Measurements from ENCODE around the gene TENM4.

The TENM4 gene

DNA sequence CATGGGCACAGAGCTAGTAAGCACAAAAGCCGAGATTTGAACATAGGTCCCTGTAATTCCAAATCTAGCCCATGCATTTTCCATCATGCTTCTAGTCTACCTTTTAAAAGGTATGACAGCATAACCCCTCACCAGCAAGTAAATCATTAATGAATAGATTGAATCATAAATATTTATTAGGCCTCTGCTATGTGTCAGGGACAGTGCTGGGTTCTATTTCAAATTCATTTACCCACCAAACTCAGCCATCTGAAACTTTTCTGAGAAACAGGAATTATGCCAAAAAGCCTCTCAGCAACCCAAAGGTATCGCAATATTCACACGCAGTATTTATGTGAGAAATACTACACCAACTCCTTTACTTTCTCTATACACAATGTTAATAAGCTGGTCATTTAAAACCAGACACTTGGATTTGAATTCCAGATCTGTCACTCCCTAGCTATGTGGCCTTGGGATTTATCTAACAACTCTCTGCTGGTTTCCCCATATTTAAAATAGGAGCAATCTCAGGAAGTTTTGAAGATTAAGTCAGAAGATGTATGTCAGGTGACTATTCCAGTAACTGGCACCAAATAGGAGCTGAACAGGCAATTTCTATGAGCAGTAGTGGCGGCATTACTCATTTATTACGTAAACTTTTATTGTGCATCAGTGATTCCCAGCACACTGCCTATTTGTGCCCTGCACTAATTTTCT is 191.4 kb downstream of the TENM4 start:
- DNase-seq (ENCODE audit: low read depth) = no peak
- H3K4me3 ChIP-seq (ENCODE audit: low read depth, low read length) = no peak overlapping the region
- TF ChIP-seq CTCF (IDR thresholded peaks at IDR 0.05; ENCODE audit: low read depth, low read length, missing control alignments) = no peak

GRCh38 chr11:79244798-79245197 is 196.0 kb downstream of the TENM4 start:
- no peak for TF ChIP-seq CTCF (IDR thresholded peaks at IDR 0.05; ENCODE audit: low read depth, low read length, missing control alignments)
- H3K4me3 ChIP-seq (ENCODE audit: low read depth, low read length) = no peak overlapping the region
- no peak for DNase-seq (ENCODE audit: low read depth)

GRCh38 chr11:79244241-79244772 is 196.5 kb downstream of the TENM4 start:
- TF ChIP-seq CTCF (IDR thresholded peaks at IDR 0.05; ENCODE audit: low read depth, low read length, missing control alignments) = no peak
- no peak for DNase-seq (ENCODE audit: low read depth)
- H3K4me3 ChIP-seq (ENCODE audit: low read depth, low read length) = no peak overlapping the region

- DNase-seq (ENCODE audit: low read depth) = no peak
- no peak overlapping the region for H3K4me3 ChIP-seq (ENCODE audit: low read depth, low read length)
- no peak for TF ChIP-seq CTCF (IDR thresholded peaks at IDR 0.05; ENCODE audit: low read depth, low read length, missing control alignments)
Observed at GRCh38 chr11:79243422-79244210, 197.2 kb downstream of the TENM4 start.

DNA sequence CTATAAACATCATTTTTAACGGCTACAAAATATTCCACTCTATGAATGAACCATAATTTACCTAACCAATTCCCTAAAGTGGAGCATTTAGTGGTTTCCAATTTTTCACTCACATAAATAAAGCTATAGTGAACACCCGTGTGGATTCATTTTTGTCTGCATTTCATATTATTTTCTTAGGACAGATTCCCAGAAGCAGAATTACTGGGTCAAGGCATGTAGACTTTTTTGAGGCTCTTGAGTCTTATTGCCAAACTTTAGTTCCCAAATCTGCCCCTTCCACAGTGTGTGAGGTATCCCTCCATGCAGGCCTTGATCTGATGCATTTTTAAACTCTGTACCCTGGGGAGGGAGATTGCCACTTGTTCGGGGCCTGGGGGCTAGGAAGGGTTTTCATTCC is 198.2 kb downstream of the TENM4 start:
- H3K4me3 ChIP-seq (ENCODE audit: low read depth, low read length) = no peak overlapping the region
- no peak for DNase-seq (ENCODE audit: low read depth)
- no peak for TF ChIP-seq CTCF (IDR thresholded peaks at IDR 0.05; ENCODE audit: low read depth, low read length, missing control alignments)

DNA sequence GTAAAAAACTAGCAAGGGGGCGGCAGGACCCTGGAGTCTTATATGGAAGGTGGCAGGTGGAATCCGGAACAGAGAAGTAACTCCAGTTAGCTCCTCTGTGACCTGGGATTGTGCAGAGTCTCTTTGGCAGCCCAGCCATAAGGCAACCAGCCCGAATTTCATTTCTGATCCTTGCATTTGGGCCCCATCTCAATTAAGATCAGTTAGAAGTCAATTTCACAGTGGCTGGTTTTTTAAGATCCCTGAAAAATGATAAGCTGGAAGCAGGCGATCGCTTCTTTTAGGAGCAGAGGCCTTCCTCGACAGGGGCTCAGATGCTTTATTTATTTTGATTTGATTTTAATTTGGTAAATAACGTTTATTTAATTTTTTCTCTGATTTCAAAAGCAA is 199.0 kb downstream of the TENM4 start:
- H3K4me3 ChIP-seq (ENCODE audit: low read depth, low read length) = no peak overlapping the region
- DNase-seq (ENCODE audit: low read depth) = no peak

More for the DNA sequence above, 199.0 kb downstream of the TENM4 start:
- TF ChIP-seq CTCF (IDR thresholded peaks at IDR 0.05; ENCODE audit: low read depth, low read length, missing control alignments) = no peak
